GM12874 (cell line): ENCODE data around the gene SPNS1.

ENCODE experiments used
- CTCF ChIP-seq: IDR thresholded peaks from 2 replicates; pipeline ENCODE4 v1.5.1; 2011; ENCODE audit warnings: low read depth, mild to moderate bottlenecking, control low read depth, low read length, moderate library complexity; ENCODE audit not compliant: insufficient read depth

Gene SPNS1

GRCh38 chr16:29012913-29013553 lies 38.5 kb downstream of the SPNS1 start:
- TF ChIP-seq CTCF = no peak

- no peak for TF ChIP-seq CTCF
These were observed 40.0 kb downstream of the SPNS1 start for GRCh38 chr16:29014561-29015069.

DNA sequence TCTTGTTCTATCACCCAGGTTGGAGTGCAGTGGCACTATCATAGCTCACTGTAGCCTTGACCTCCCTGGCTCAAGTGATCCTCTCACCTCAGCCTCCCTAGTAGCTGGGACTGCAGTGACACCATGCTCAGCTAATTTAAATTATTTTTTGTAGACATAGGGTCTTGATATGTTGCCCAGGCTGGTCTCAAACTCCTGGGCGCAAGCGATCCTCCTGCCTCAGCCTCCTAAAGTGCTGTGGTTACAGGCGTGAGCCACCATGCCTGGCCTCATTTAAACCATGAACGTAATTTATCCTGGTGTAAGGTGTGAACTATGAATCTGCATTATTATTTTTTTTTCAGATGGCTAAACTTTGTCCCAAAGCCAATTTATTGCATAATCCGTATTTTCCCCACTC lies 47.6 kb downstream of the SPNS1 start:
- no peak for TF ChIP-seq CTCF

DNA sequence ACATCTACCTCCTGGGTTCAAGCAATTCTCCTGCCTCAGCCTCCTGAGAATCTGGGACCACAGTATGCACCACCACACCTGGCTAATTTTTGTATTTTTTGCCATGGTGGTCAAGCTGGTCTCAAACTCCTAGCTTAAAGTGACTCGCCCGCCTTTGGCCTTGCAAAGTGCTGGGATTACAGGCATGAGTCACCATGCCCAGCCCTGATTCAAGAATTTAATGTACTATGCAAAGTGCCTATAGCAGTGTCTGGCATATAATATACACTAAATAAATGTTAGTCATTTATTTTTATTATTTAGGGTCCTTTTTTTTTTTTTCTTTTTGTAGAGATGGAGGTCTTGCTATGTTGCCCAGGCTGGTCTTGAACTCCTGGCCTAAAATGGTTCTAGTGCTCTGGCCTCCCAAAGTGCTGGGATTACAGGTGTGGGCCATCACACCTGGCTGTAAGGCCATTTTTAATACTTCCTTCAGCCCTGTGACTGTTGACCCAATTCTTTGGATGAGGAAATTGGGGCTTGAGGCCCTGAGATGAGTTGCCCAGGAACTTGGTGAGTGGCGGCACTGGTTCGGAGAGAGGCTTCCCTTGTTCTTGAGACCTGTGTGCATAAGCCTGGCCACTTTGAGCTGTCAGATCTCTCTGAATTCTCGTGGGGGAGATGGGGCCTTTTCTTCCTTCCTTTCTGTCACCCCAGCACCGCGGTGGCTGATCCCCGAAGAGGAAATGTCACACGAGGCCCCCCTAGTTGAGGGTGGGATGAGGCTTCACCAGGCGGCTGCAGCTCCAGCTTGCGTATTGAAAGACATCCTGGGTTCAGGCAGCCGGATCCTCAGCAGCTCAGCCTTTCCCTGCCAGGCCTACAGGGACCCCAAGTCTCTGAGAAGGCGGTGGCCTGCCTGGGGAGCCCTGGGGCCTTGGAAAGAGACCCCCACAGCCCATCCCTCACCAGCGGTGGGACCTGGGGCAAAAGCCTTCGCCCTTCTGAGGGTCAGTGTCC lies 49.0 kb downstream of the SPNS1 start:
- TF ChIP-seq CTCF = no peak

DNA sequence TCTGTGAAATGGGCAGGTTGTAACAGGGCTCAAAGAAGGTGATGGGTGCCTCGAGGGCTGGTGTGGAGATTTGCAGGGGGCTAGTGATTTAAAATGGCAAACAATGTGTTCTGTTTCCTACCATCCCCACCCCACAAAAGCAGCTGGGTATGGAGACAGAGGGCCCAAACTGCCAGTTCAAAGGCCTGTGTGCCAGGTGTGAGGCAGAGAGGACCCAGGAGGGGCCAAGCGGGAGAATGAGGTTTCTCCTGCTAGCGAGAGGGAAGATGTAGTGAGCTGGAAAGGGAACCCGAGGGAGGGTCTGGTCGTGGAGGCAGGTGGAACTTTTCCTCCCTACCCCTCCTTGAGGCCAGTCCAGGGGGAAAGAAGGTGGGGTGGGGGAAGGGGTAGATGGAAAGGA lies 49.7 kb downstream of the SPNS1 start:
- TF ChIP-seq CTCF = no peak

DNA sequence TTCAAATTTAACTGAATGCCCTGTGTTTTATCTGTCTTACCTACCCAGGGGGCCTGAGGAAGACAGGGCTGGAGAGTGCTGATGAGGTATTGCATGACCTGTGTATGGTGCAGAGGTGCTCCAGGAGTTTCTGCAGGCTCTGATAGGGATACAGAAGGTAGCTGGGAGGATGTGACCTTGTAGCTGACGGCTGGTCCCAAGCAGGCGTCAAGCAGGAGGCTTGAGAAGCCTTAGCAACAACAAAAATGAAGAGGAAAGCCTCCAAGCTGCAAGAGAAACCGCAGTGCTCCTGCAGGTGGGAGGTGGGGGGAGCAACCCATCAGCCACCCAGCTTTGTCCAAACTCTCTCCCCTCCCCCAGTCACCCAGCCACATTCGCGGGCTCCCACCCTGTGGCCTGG lies 50.6 kb downstream of the SPNS1 start:
- TF ChIP-seq CTCF = no peak

DNA sequence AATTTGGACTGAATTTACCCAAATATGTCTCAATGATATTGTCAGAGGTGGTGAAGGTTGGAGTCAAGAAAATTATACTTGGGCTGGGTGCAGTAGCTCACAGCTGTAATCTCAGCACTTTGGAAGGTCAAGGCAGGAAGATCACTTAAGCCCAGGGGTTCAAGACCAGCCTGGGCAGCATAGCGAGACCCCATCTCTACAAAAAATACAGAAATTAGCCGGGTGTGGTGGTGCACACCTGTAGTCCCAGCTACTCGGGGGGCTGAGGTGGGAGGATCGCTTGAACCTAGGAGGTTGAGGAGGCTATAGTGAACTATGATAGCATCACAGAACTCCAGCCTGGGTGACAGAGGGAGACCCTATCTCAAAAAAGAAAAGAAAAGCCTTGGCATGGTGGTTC lies 51.2 kb downstream of the SPNS1 start:
- TF ChIP-seq CTCF = no peak
